Panc1 (cell line): Measurements from ENCODE around the gene PRM2.

Experiments used
- POLR2AphosphoS5 ChIP-seq: IDR thresholded peaks from 2 replicates; pipeline ENCODE4 v1.6.1; 2012; ENCODE audit warnings: mild to moderate bottlenecking, low read depth, low read length, moderate library complexity
- REST ChIP-seq, 2 experiments: IDR thresholded peaks; 2 replicates each; pipeline ENCODE4 v1.6.1; 2011 to 2012; ENCODE audit warnings: low read depth in 2 of 2, control low read depth in 1 of 2, low read length in 1 of 2, mild to moderate bottlenecking in 1 of 2, moderate library complexity in 1 of 2; ENCODE audit not compliant: insufficient read depth in 1 of 2
- SIN3A ChIP-seq: IDR thresholded peaks from 2 replicates; pipeline ENCODE4 v1.6.1; 2012; ENCODE audit warnings: low read depth, mild to moderate bottlenecking, low read length, moderate library complexity, borderline replicate concordance; ENCODE audit not compliant: insufficient read depth
- TF ChIP-seq, protein P1 (sequence below): fragments of 450-650 bp; IDR thresholded peaks from 2 replicates; pipeline ENCODE4 v1.5.1; 2017; ENCODE audit warnings: mild to moderate bottlenecking

- TF ChIP-seq, protein P1, sequence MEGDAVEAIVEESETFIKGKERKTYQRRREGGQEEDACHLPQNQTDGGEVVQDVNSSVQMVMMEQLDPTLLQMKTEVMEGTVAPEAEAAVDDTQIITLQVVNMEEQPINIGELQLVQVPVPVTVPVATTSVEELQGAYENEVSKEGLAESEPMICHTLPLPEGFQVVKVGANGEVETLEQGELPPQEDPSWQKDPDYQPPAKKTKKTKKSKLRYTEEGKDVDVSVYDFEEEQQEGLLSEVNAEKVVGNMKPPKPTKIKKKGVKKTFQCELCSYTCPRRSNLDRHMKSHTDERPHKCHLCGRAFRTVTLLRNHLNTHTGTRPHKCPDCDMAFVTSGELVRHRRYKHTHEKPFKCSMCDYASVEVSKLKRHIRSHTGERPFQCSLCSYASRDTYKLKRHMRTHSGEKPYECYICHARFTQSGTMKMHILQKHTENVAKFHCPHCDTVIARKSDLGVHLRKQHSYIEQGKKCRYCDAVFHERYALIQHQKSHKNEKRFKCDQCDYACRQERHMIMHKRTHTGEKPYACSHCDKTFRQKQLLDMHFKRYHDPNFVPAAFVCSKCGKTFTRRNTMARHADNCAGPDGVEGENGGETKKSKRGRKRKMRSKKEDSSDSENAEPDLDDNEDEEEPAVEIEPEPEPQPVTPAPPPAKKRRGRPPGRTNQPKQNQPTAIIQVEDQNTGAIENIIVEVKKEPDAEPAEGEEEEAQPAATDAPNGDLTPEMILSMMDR: no peak
- TF ChIP-seq REST (IDR thresholded peaks at IDR 0.05; ENCODE audit: insufficient read depth in 1 of 2, low read depth in 2 of 2, low read length in 1 of 2) (no peak), POLR2AphosphoS5 (no peak), SIN3A (no peak)
These were observed 38.1 kb upstream of the PRM2 start for GRCh38 chr16:11314309-11314894.
